OCI-LY3 (cell line): ENCODE results near the gene INSL4.

Experiments used
- EZH2phosphoT487 ChIP-seq: fragments of 200-600 bp; shearing (Covaris generic); IDR thresholded peaks from 2 replicates; pipeline ENCODE4 v1.6.1; 2018; ENCODE audit warnings: antibody characterized with exemption, mixed run types, low read depth
- TF ChIP-seq, protein P1 (sequence below): fragments of 200-600, 300-600 bp; sonication (generic); IDR thresholded peaks from 2 replicates; pipeline ENCODE4 v1.5.1; 2014; ENCODE audit warnings: antibody characterized with exemption, low read length, low read depth

DNA sequence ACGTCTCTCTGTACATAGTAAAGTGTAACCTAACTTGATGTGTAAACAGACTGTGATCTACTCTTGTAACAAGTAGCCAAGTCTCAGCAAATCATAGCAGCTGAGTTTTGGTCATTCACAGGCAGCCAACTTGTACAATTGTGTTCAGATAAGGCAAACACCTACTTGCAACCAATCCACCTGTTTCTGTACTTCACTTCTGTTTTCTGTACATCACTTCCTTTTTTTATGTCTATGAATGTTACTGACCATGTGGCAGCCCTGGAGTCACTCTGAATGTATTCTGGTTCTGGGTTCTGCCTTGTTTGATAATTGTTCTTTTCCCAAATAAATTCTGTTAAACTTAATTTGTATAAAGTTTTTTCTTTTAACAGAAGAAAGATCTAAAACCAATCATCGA lies 47.3 kb downstream of the INSL4 start:
- TF ChIP-seq, protein P1, sequence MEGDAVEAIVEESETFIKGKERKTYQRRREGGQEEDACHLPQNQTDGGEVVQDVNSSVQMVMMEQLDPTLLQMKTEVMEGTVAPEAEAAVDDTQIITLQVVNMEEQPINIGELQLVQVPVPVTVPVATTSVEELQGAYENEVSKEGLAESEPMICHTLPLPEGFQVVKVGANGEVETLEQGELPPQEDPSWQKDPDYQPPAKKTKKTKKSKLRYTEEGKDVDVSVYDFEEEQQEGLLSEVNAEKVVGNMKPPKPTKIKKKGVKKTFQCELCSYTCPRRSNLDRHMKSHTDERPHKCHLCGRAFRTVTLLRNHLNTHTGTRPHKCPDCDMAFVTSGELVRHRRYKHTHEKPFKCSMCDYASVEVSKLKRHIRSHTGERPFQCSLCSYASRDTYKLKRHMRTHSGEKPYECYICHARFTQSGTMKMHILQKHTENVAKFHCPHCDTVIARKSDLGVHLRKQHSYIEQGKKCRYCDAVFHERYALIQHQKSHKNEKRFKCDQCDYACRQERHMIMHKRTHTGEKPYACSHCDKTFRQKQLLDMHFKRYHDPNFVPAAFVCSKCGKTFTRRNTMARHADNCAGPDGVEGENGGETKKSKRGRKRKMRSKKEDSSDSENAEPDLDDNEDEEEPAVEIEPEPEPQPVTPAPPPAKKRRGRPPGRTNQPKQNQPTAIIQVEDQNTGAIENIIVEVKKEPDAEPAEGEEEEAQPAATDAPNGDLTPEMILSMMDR, result no peak
- TF ChIP-seq EZH2phosphoT487, result no peak
